ENCODE results near the gene BANF2. TPM values are rescaled to one million over a fixed set of nuclear protein-coding genes. Genes with fewer than 3 reads are reported as not detected.
A peak's percentile ranks its signal among the peaks of the same experiment; 100 is the strongest.

BANF2 gene
- total and polyA plus RNA-seq, 2 experiments from 2014 or later, result not detected

DNA sequence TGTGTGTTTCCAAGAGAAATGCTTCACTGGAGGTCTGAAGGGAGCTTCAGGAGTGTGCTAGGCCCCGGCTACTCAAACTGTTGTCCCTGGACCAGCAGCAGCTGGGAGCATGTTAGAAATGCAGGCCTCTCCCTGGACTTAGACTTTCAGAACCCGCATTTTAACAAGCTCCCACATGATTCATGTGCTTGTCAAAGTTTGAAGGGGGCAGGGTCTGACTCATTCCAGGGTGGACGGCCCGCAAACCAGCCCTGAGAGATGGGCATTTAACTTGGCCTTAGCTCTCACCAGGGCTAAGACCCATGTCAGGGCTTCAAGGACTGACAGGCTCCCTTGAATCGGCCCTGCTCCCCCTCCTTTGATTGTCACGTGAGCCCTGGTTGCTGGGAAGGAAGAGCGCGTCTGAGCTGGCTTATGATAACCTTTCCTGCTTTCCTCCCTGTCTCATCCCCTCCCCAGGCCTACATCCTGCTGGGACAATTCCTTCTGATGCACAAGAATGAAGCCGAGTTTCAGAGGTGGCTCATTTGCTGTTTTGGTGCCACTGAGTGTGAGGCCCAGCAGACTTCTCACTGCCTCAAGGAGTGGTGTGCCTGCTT lies 35.5 kb downstream of the BANF2 start:
- TF ChIP-seq STAT1 (IDR thresholded peaks at IDR 0.05; ENCODE audit: unreplicated experiment) (no peak), POLR2AphosphoS5 (IDR thresholded peaks at IDR 0.05; ENCODE audit: low read depth) (no peak), ZNF114 (CRISPR knock-in tag; IDR thresholded peaks at IDR 0.05) (no peak), JUNB (IDR thresholded peaks at IDR 0.05; ENCODE audit: unreplicated experiment) (no peak), CREB1 (CRISPR knock-in tag; IDR thresholded peaks at IDR 0.05; ENCODE audit: low read depth) (no peak), EZH2phosphoT487 (IDR thresholded peaks at IDR 0.05; ENCODE audit: unreplicated experiment) (no peak)
- TF ChIP-seq, protein P1, sequence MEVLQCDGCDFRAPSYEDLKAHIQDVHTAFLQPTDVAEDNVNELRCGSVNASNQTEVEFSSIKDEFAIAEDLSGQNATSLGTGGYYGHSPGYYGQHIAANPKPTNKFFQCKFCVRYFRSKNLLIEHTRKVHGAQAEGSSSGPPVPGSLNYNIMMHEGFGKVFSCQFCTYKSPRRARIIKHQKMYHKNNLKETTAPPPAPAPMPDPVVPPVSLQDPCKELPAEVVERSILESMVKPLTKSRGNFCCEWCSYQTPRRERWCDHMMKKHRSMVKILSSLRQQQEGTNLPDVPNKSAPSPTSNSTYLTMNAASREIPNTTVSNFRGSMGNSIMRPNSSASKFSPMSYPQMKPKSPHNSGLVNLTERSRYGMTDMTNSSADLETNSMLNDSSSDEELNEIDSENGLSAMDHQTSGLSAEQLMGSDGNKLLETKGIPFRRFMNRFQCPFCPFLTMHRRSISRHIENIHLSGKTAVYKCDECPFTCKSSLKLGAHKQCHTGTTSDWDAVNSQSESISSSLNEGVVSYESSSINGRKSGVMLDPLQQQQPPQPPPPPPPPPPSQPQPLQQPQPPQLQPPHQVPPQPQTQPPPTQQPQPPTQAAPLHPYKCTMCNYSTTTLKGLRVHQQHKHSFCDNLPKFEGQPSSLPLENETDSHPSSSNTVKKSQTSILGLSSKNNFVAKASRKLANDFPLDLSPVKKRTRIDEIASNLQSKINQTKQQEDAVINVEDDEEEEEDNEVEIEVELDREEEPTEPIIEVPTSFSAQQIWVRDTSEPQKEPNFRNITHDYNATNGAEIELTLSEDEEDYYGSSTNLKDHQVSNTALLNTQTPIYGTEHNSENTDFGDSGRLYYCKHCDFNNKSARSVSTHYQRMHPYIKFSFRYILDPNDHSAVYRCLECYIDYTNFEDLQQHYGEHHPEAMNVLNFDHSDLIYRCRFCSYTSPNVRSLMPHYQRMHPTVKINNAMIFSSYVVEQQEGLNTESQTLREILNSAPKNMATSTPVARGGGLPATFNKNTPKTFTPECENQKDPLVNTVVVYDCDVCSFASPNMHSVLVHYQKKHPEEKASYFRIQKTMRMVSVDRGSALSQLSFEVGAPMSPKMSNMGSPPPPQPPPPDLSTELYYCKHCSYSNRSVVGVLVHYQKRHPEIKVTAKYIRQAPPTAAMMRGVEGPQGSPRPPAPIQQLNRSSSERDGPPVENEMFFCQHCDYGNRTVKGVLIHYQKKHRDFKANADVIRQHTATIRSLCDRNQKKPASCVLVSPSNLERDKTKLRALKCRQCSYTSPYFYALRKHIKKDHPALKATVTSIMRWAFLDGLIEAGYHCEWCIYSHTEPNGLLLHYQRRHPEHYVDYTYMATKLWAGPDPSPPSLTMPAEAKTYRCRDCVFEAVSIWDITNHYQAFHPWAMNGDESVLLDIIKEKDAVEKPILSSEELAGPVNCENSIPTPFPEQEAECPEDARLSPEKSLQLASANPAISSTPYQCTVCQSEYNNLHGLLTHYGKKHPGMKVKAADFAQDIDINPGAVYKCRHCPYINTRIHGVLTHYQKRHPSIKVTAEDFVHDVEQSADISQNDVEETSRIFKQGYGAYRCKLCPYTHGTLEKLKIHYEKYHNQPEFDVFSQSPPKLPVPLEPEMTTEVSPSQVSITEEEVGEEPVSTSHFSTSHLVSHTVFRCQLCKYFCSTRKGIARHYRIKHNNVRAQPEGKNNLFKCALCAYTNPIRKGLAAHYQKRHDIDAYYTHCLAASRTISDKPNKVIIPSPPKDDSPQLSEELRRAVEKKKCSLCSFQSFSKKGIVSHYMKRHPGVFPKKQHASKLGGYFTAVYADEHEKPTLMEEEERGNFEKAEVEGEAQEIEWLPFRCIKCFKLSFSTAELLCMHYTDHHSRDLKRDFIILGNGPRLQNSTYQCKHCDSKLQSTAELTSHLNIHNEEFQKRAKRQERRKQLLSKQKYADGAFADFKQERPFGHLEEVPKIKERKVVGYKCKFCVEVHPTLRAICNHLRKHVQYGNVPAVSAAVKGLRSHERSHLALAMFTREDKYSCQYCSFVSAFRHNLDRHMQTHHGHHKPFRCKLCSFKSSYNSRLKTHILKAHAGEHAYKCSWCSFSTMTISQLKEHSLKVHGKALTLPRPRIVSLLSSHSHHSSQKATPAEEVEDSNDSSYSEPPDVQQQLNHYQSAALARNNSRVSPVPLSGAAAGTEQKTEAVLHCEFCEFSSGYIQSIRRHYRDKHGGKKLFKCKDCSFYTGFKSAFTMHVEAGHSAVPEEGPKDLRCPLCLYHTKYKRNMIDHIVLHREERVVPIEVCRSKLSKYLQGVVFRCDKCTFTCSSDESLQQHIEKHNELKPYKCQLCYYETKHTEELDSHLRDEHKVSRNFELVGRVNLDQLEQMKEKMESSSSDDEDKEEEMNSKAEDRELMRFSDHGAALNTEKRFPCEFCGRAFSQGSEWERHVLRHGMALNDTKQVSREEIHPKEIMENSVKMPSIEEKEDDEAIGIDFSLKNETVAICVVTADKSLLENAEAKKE (CRISPR knock-in tag; IDR thresholded peaks at IDR 0.05), result no peak
- TF ChIP-seq, protein P2, sequence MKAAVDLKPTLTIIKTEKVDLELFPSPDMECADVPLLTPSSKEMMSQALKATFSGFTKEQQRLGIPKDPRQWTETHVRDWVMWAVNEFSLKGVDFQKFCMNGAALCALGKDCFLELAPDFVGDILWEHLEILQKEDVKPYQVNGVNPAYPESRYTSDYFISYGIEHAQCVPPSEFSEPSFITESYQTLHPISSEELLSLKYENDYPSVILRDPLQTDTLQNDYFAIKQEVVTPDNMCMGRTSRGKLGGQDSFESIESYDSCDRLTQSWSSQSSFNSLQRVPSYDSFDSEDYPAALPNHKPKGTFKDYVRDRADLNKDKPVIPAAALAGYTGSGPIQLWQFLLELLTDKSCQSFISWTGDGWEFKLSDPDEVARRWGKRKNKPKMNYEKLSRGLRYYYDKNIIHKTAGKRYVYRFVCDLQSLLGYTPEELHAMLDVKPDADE (IDR thresholded peaks at IDR 0.05), result no peak
- no peaks in the 10 kb centered on the region for H3K27me3 ChIP-seq (ENCODE audit: insufficient read depth)
- Mint-ChIP-seq H3K9me3 (peaks cover 35% of the 10 kb centered on the region), H3K4me1 (peaks cover 12% of the 10 kb centered on the region; the same call in 1 of the 3 replicates), H3K4me3 (no peak overlapping the region), H3K36me3 (ENCODE audit: low read depth) (peaks cover 21% of the 10 kb centered on the region), H3K27me3 (ENCODE audit: insufficient read depth, low read depth, poor library complexity) (peaks cover 3% of the 10 kb centered on the region), H3K27ac (no peak overlapping the region)
- no peak for DNase-seq (ENCODE audit: low spot score)
- H2AFZ ChIP-seq, result peak overlapping the region; percentile 66
- no peaks in the 10 kb centered on the region for H4K20me1 ChIP-seq (replicated peaks; ENCODE audit: insufficient read depth)
- no peaks in the 10 kb centered on the region for H3K79me2 ChIP-seq (replicated peaks; ENCODE audit: insufficient read depth)
- H3K4me1 ChIP-seq (ENCODE audit: insufficient read depth), result no peaks in the 10 kb centered on the region
- peaks cover 4% of the 10 kb centered on the region; the same call in 1 of the 2 replicates for H3K9me2 ChIP-seq (ENCODE audit: insufficient read depth)
- H3K4me3 ChIP-seq, result no peak overlapping the region
- no peak overlapping the region for H3K27ac ChIP-seq (ENCODE audit: low read depth)
- H3K4me2 ChIP-seq, result no peak overlapping the region
- no peak; the same call in 2 of the 3 replicates for ATAC-seq
- no peaks in the 10 kb centered on the region for H3F3A ChIP-seq (replicated peaks; ENCODE audit: low read depth)
- H3K36me3 ChIP-seq (ENCODE audit: insufficient read depth), result no peaks in the 10 kb centered on the region
